Activated naive CD8-positive, alpha-beta T cell (primary cell): ENCODE measurements around the gene KLHL1.

ENCODE experiments used
- H3K27ac Mint-ChIP-seq: one replicate; pipeline ENCODE4 v1.8.0; 2021; ENCODE audit warnings: mixed read lengths
- H3K27me3 Mint-ChIP-seq: one replicate; pipeline ENCODE4 v1.8.0; 2021; ENCODE audit warnings: mixed read lengths
- H3K36me3 Mint-ChIP-seq: one replicate; pipeline ENCODE4 v1.8.0; 2021; ENCODE audit warnings: mixed read lengths
- H3K4me1 Mint-ChIP-seq: one replicate; pipeline ENCODE4 v1.8.0; 2021; ENCODE audit warnings: low read depth, mixed read lengths
- H3K4me3 Mint-ChIP-seq: one replicate; pipeline ENCODE4 v1.8.0; 2021; ENCODE audit warnings: mild to moderate bottlenecking, mixed read lengths
- H3K9me3 Mint-ChIP-seq: one replicate; pipeline ENCODE4 v1.8.0; 2021; ENCODE audit warnings: low read depth, mixed read lengths

The KLHL1 gene

DNA sequence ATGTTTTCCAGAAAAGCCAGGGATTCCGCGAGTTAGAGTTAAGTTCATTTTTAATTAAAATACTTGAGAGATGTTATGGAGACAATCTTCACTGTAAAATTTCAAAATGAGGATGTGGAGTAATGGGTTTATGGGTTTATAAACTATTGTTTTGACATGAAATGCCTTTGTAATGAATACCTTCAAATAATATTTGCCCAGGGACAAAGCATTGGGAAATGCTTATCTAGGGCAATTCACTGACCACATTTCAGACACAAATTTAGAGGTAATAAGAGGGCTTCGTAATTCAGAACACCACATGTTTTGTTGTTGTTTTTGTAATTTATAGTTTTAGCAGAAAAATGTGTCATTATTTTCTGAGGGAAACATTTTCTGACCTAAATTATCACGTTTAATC lies 241.7 kb downstream of the KLHL1 start:
- no peak overlapping the region for H3K4me3 Mint-ChIP-seq
- no peaks in the 10 kb centered on the region for H3K4me1 Mint-ChIP-seq
- no peaks in the 10 kb centered on the region for H3K36me3 Mint-ChIP-seq
- no peaks in the 10 kb centered on the region for H3K27me3 Mint-ChIP-seq
- no peaks in the 10 kb centered on the region for H3K9me3 Mint-ChIP-seq
- no peak overlapping the region for H3K27ac Mint-ChIP-seq

DNA sequence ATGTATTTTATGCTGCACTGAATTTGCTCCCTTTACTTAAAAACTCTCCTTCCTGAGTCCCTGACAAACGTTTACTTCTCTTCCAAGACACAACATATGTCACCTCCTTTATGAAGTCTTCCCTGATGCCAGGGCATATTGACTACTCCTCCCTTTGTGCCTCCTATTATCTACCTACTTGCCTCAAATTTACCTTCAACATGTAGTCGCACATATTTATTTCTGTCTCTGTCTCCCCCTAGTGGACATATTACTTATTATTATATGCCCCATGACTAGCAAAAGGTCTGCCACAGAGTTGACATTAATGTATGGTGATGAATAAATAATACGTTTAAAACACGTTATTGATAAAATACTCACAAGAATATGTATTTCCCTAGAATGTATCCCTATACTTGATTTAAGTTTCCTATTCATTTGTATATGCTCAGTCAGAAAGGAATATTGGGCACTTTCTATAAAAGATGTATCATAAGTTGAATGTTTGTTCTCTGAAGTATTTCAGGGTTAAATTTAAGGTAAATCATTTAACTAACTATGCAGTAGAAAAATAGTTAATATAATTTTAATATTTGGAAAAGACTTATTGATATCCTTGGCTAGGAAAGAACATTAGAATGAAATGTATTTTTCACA lies 250.9 kb downstream of the KLHL1 start:
- Mint-ChIP-seq H3K27me3 (no peaks in the 10 kb centered on the region), H3K27ac (no peak overlapping the region), H3K36me3 (no peaks in the 10 kb centered on the region), H3K4me3 (no peak overlapping the region), H3K4me1 (no peaks in the 10 kb centered on the region), H3K9me3 (no peaks in the 10 kb centered on the region)

DNA sequence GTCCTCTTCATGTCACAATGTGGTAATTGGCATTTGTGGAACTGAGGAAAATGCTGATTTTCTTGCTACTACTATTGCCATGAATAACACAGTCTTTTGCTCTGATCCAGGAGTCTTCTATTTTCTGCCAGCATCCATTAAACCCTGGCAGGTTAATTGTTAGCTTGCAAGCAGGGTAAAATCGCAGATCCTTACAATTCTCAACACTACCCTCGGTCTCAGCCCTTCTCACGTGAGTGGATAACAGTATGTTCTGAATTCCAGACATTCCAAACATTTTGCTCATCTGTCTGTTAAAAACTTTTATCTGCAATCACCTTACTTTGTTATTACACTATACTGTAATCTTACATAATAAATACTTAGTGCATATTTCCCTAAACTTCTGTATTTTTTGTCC lies 251.9 kb downstream of the KLHL1 start:
- no peaks in the 10 kb centered on the region for H3K9me3 Mint-ChIP-seq
- no peaks in the 10 kb centered on the region for H3K4me1 Mint-ChIP-seq
- H3K27ac Mint-ChIP-seq: no peak overlapping the region
- no peaks in the 10 kb centered on the region for H3K27me3 Mint-ChIP-seq
- H3K36me3 Mint-ChIP-seq: no peaks in the 10 kb centered on the region
- no peak overlapping the region for H3K4me3 Mint-ChIP-seq

DNA sequence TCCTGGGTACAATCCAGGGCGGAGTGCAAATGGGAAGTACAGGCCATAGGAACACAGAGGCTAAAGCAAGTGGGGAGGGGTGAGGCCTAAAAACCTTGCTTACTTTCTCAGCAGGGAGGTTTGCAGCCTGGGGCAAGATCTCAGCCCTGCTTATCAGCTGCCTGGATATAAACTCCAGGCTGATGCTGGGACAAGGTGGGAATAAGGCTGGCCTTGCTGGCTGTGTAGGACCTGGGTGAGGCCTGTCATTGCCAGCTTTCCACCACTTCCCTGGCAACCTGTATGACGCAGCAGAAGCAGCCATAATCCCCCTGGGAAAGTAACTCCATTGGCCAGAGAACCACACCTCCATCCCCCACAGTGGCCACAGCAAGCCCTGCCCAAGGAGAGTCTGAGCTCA lies 279.7 kb downstream of the KLHL1 start:
- Mint-ChIP-seq H3K36me3 (no peaks in the 10 kb centered on the region), H3K4me1 (no peaks in the 10 kb centered on the region), H3K9me3 (peaks cover 16% of the 10 kb centered on the region), H3K4me3 (no peak overlapping the region), H3K27ac (no peak overlapping the region), H3K27me3 (no peaks in the 10 kb centered on the region)

DNA sequence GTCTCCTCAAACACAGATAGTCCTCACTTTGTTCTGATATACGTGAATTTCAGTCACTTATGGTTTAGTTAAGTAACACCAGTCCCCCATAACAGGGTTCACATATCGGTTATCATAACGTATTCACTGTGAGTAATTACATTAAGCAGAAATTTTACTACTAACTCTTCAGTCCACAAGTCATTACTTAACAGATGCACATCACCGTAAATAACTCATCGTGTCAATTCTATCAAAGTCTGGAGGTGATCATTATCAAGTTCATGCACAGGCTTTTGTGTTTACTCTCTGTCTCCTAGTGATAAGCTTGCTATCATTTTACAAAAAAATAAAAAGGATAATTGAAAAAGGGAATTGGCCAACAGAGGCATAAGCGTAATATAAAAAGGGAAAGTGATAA lies 288.1 kb downstream of the KLHL1 start:
- H3K36me3 Mint-ChIP-seq: no peaks in the 10 kb centered on the region
- H3K27ac Mint-ChIP-seq: no peak overlapping the region
- no peaks in the 10 kb centered on the region for H3K4me1 Mint-ChIP-seq
- H3K4me3 Mint-ChIP-seq: no peak overlapping the region
- H3K9me3 Mint-ChIP-seq: peaks cover 4% of the 10 kb centered on the region
- no peaks in the 10 kb centered on the region for H3K27me3 Mint-ChIP-seq

DNA sequence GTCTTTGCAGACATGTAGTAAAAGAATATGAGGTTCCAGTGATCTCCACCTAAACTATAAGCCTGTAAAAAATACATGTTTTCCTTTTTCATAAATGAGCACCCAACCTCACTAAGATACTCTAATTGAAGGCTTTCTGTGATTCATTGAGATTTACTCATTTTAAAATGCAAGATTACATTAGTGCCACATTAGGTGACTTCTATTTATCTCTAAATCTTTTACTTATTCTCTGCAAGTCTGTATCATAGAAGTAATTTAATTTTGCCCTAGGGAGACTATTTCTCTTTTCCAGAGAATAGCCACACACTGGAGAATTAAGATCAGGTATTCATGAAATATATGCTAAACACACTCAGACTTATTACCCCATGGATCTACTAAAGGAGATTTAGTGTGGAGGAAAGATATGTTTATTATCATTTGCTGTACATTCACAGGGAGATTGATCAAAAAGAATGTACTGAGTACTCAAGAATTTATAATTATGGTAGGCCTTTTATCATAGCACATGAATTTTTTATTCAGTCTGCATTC lies 290.9 kb downstream of the KLHL1 start:
- no peaks in the 10 kb centered on the region for H3K27me3 Mint-ChIP-seq
- no peaks in the 10 kb centered on the region for H3K4me1 Mint-ChIP-seq
- no peak overlapping the region for H3K4me3 Mint-ChIP-seq
- no peak overlapping the region for H3K27ac Mint-ChIP-seq
- no peaks in the 10 kb centered on the region for H3K36me3 Mint-ChIP-seq
- peaks cover 12% of the 10 kb centered on the region for H3K9me3 Mint-ChIP-seq

DNA sequence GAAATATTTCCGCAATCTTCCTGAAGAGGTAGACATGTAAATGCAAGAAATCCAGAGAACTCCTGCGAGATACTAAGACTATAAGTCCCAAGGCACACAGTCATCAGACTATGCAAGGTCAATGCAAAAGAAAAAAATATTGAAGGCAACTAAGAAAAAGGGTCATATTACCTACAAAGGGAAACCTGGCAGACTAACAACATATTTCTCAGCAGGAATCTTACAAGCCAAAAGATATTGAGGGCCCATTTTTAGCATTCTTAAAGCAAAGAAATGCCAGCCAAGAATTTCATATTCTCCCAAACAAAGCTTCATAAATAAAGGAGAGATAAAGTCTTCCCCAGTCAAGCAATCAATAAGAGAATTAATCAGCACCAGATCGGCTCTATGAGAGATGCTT lies 299.1 kb downstream of the KLHL1 start:
- Mint-ChIP-seq H3K27me3 (no peaks in the 10 kb centered on the region), H3K4me3 (no peak overlapping the region), H3K4me1 (no peaks in the 10 kb centered on the region), H3K36me3 (no peaks in the 10 kb centered on the region), H3K9me3 (peaks cover 12% of the 10 kb centered on the region), H3K27ac (no peak overlapping the region)

DNA sequence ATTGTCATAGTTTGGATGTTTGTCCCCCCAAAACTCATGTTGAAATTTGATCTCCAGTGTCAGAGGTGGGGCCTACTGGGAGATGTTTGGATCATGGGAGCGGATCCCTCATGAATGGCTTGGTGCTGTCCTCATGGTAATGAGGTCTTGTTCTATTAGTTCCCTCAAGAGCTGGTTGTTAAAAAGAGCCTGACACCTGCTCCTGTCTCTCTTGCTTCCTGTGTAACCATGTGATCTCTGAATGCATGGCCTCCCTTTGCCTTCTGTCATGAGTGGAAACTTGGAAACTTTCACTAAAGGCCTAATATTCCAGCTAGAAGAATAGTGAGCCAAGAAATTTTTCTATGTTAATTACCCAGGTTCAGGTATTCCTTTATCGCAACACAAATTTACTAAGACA lies 312.0 kb downstream of the KLHL1 start:
- no peak overlapping the region for H3K4me3 Mint-ChIP-seq
- H3K9me3 Mint-ChIP-seq: peaks cover 4% of the 10 kb centered on the region
- H3K36me3 Mint-ChIP-seq: no peaks in the 10 kb centered on the region
- H3K27ac Mint-ChIP-seq: no peak overlapping the region
- H3K27me3 Mint-ChIP-seq: no peaks in the 10 kb centered on the region
- H3K4me1 Mint-ChIP-seq: no peaks in the 10 kb centered on the region

DNA sequence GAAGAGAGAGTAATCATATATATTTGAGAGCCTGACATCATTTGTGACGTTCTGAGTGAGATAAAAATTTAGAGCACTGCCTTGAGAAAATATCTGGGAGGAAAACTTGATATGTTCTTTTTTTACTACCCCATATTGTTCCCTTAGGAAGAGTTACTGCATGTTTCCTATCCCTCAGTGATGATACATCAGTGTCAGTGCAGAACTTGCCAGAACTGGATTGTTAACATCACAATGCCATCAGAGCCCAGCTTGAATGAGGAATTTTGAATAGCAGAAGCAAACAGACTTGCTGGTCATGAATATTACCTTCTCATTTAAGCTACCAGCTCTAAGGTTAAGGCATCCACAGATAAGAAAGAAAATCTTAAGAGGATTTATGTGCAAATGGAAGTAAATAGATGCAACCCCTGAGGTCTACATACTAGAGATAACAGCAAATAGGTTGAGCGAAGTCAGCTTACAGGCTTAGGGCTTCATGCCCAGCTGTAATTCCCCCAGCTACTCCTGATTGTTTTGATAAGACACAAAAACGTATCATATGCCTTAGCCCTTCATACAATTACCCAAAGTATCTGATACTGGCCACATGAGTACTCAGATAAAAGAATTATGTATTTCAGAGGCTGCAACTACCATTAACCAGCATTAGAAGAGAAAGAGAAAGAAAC lies 314.3 kb downstream of the KLHL1 start:
- peaks cover 4% of the 10 kb centered on the region for H3K9me3 Mint-ChIP-seq
- no peaks in the 10 kb centered on the region for H3K4me1 Mint-ChIP-seq
- no peak overlapping the region for H3K4me3 Mint-ChIP-seq
- H3K27ac Mint-ChIP-seq: no peak overlapping the region
- H3K36me3 Mint-ChIP-seq: no peaks in the 10 kb centered on the region
- H3K27me3 Mint-ChIP-seq: no peaks in the 10 kb centered on the region

DNA sequence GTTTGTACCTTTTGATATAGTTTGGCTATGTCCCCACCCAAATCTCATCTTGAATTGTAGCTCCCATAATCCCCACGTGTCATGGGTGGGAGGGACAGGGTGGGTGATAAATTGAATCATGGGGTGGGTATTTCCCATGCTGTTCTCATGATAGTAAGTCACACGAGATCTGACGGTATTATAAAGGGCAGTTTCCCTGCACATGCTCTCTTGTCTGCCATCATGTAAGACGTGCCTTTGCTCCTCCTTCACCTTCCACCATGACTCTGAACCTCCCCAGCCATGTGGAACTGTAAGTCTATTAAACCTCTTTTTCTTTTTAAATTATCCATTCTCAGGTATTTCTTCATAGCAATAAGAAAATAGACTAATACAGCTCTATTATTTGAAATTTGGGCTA lies 331.3 kb downstream of the KLHL1 start:
- Mint-ChIP-seq H3K9me3 (peaks cover 4% of the 10 kb centered on the region), H3K4me3 (no peak overlapping the region)

DNA sequence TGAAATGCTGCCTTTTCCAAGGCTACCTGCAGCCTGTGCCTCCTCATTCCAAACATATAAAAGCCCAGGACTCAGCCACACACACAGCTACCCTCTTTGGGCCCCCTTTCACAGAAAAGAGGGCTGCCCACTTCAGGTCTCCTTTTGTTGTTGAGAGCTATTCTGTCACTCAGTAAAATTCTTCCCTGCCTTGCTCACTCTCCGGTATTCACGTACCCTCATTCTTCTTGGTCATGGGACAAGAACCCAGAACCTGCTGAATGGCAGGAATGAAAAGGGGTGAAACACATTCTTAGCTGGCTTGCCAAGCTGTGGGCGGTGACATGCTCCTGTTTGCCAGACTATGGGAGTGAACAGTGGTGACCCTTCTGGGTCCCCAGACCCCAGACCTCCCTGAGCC lies 338.6 kb downstream of the KLHL1 start:
- H3K9me3 Mint-ChIP-seq: peaks cover 18% of the 10 kb centered on the region
- no peaks in the 10 kb centered on the region for H3K4me1 Mint-ChIP-seq
- H3K36me3 Mint-ChIP-seq: no peaks in the 10 kb centered on the region
- no peaks in the 10 kb centered on the region for H3K27me3 Mint-ChIP-seq
- no peak overlapping the region for H3K27ac Mint-ChIP-seq
- no peak overlapping the region for H3K4me3 Mint-ChIP-seq

More for the DNA sequence above, 331.3 kb downstream of the KLHL1 start:
- no peaks in the 10 kb centered on the region for H3K27me3 Mint-ChIP-seq
- no peak overlapping the region for H3K27ac Mint-ChIP-seq
- no peaks in the 10 kb centered on the region for H3K4me1 Mint-ChIP-seq
- no peaks in the 10 kb centered on the region for H3K36me3 Mint-ChIP-seq

DNA sequence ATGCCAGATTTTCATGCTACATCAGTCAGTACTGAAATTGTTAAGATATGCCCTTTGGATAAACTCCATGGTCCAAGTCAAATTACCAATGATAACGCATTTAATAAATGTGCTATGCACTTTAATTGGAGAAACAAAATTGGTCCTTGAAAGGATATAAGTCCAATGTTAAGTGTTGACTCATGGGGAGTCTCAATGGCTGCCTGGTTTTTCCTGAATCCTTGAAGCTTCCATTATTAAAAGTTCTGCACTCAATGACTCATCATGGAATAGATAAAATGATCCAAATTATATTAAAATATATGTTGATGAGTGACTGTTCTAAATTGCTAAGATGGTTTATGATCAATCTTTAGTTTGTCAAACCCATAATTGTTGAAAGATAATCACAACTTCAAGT lies 346.7 kb downstream of the KLHL1 start:
- no peaks in the 10 kb centered on the region for H3K4me1 Mint-ChIP-seq
- no peak overlapping the region for H3K27ac Mint-ChIP-seq
- H3K9me3 Mint-ChIP-seq: peaks cover 12% of the 10 kb centered on the region
- H3K36me3 Mint-ChIP-seq: no peaks in the 10 kb centered on the region
- no peaks in the 10 kb centered on the region for H3K27me3 Mint-ChIP-seq
- H3K4me3 Mint-ChIP-seq: no peak overlapping the region

DNA sequence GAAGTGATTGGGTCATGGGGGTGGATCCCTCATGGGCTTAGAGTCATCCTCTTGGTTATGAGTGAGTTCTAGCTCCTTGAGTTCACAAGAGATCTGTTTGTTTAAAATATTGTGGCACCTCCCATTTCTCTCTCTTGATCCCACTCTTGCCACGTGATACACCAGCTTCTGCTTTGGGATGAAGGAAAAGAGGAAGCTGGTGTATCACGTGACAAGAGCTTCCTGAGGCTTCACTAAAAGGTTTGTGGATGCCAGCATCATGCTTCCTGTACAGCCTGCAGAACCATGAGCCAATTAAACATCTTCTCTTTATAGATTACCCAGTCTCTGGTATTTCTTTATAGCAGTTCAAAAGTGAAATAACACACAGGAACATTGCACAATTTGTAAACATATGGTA lies 353.2 kb downstream of the KLHL1 start:
- no peak overlapping the region for H3K27ac Mint-ChIP-seq
- no peak overlapping the region for H3K4me3 Mint-ChIP-seq
- no peaks in the 10 kb centered on the region for H3K36me3 Mint-ChIP-seq
- H3K27me3 Mint-ChIP-seq: no peaks in the 10 kb centered on the region
- H3K9me3 Mint-ChIP-seq: peaks cover 7% of the 10 kb centered on the region
- no peaks in the 10 kb centered on the region for H3K4me1 Mint-ChIP-seq

DNA sequence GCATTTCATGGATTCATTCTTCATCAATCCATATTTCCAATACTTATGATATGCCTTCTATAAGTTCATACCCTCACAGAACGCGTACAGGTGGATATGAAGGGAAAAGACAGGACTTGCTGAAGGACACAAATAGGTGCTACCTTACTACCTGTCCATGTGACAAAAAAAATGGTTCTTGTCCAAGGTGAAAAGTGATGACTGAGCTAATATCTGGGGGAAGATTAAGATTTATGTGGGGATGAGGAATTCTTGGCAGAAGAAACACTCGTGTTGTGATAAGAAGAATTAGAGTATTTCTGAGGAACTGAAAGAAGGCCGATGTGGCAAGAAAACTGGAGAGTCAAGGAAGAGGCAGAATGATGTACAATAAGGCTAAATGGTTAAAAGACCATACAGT lies 357.0 kb downstream of the KLHL1 start:
- H3K9me3 Mint-ChIP-seq: peaks cover 17% of the 10 kb centered on the region
- no peaks in the 10 kb centered on the region for H3K36me3 Mint-ChIP-seq
- H3K27ac Mint-ChIP-seq: no peak overlapping the region
- no peak overlapping the region for H3K4me3 Mint-ChIP-seq
- H3K4me1 Mint-ChIP-seq: no peaks in the 10 kb centered on the region
- no peaks in the 10 kb centered on the region for H3K27me3 Mint-ChIP-seq

DNA sequence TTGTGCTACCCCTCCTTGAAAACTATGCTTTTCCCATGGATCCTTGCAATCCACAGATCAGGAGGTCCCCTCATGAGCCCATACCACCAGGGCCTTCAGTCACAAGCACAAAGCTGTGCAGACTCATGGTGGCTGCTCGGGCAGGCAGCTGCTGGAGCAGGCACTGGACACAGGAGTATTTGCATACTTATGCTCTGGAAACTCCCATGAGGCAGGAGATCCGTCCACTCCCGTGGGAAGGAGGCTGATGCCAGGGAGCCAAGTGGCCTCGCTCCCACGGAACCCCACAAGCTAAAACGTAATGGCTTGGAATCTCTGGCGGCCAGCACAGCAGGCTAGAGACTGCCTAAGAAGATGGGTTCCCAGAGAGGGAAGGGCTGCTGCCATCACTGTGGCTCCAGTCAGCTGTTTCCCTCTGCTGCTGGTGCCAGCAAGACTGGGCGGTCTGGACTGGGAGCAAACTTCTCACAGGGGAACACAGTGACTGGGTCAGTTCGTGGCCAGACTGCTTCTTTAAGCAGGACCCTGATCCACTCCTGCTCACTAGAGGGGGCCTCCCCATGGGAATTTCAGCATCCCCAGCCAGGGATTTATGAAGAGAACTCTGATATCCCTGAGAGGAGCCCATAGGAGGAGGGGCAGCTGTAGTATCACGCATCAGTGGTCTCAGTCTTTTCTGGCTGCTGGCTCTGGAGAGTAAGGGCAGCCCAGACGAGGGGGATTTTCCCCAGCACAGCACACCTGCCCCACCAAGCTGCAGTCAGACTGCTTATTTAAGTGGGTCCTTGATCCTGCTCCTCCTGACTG lies 370.9 kb downstream of the KLHL1 start:
- H3K27me3 Mint-ChIP-seq: no peaks in the 10 kb centered on the region
- no peak overlapping the region for H3K27ac Mint-ChIP-seq
- peaks cover 9% of the 10 kb centered on the region for H3K9me3 Mint-ChIP-seq
- H3K4me1 Mint-ChIP-seq: no peaks in the 10 kb centered on the region
- H3K4me3 Mint-ChIP-seq: no peak overlapping the region
- no peaks in the 10 kb centered on the region for H3K36me3 Mint-ChIP-seq
